ENCODE measurements around the gene FYCO1.

Gene FYCO1

GRCh38 chr3:46031747-46032146 lies 36.1 kb upstream of the FYCO1 start:
- TF ChIP-seq EZH2 (IDR thresholded peaks at IDR 0.05; ENCODE audit: borderline replicate concordance, low read depth, low read length, severe bottlenecking) (no peak), CTCF (IDR thresholded peaks at IDR 0.05; ENCODE audit: borderline replicate concordance, extremely low read depth, low read length, poor library complexity, severe bottlenecking) (no peak)
- no peaks in the 10 kb centered on the region for H3K79me2 ChIP-seq (ENCODE audit: insufficient read depth, low read length)
- H3K4me3 ChIP-seq (ENCODE audit: low read depth in 1 of 2, low read length in 2 of 2): no peak overlapping the region
- no peak overlapping the region for H3K27ac ChIP-seq (ENCODE audit: low read length)
- DNase-seq (no peak), ATAC-seq (ENCODE audit: insufficient read depth, low read depth) (no peak)
- H2AFZ ChIP-seq (ENCODE audit: low read depth, low read length): no peak overlapping the region
- H3K9me3 ChIP-seq (ENCODE audit: insufficient read depth, low read length, severe bottlenecking): peaks cover 44% of the 10 kb centered on the region
- no peak overlapping the region for H3K9ac ChIP-seq (ENCODE audit: low read depth, low read length)
- H3K36me3 ChIP-seq (ENCODE audit: insufficient read depth, low read length): peaks cover 6% of the 10 kb centered on the region; the same call in 1 of the 2 replicates
- H3K4me1 ChIP-seq (ENCODE audit: insufficient read depth, low read length): no peaks in the 10 kb centered on the region
- H4K20me1 ChIP-seq (ENCODE audit: insufficient read depth, low read length): no peaks in the 10 kb centered on the region
- H3K4me2 ChIP-seq (ENCODE audit: insufficient read depth, low read length): no peak overlapping the region
- H3K27me3 ChIP-seq (ENCODE audit: insufficient read depth, low read length, poor library complexity): no peaks in the 10 kb centered on the region

GRCh38 chr3:46031269-46031668 lies 35.6 kb upstream of the FYCO1 start:
- no peak overlapping the region for H3K4me3 ChIP-seq (ENCODE audit: low read depth in 1 of 2, low read length in 2 of 2)
- no peak overlapping the region for H3K27ac ChIP-seq (ENCODE audit: low read length)
- DNase-seq (no peak), ATAC-seq (ENCODE audit: insufficient read depth, low read depth) (no peak)
- no peak overlapping the region for H3K9ac ChIP-seq (ENCODE audit: low read depth, low read length)
- H3K27me3 ChIP-seq (ENCODE audit: insufficient read depth, low read length, poor library complexity): no peaks in the 10 kb centered on the region
- H3K36me3 ChIP-seq (ENCODE audit: insufficient read depth, low read length): peaks cover 6% of the 10 kb centered on the region; the same call in 1 of the 2 replicates
- H4K20me1 ChIP-seq (ENCODE audit: insufficient read depth, low read length): no peaks in the 10 kb centered on the region
- TF ChIP-seq CTCF (IDR thresholded peaks at IDR 0.05; ENCODE audit: borderline replicate concordance, extremely low read depth, low read length, poor library complexity, severe bottlenecking): no peak
- TF ChIP-seq EZH2 (IDR thresholded peaks at IDR 0.05; ENCODE audit: borderline replicate concordance, low read depth, low read length, severe bottlenecking): no peak
- H3K4me1 ChIP-seq (ENCODE audit: insufficient read depth, low read length): no peaks in the 10 kb centered on the region
- peaks cover 44% of the 10 kb centered on the region for H3K9me3 ChIP-seq (ENCODE audit: insufficient read depth, low read length, severe bottlenecking)
- no peak overlapping the region for H3K4me2 ChIP-seq (ENCODE audit: insufficient read depth, low read length)
- no peak overlapping the region for H2AFZ ChIP-seq (ENCODE audit: low read depth, low read length)
- no peaks in the 10 kb centered on the region for H3K79me2 ChIP-seq (ENCODE audit: insufficient read depth, low read length)

DNA sequence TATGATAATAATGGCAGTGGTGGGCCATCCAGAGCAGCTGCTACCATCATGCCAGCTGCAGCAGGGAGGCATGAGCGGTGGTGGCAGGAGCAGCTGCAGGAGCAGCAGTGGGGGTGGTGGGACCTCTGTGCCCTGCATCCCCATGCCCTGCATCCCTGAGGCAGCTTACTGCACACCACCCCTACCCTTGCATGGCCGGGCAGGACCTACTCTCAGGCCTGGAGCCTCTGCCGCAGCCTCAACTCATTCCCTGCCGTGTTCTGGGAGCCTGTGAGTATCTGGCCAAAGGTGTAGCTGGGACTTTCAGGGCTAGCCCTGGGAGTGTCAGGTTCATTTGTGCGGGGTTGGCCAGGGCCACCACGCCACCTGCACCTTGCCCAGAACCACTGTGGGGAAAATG lies 35.0 kb upstream of the FYCO1 start:
- H3K4me3 ChIP-seq (ENCODE audit: low read depth in 1 of 2, low read length in 2 of 2): no peak overlapping the region
- H3K79me2 ChIP-seq (ENCODE audit: insufficient read depth, low read length): no peaks in the 10 kb centered on the region
- H3K9me3 ChIP-seq (ENCODE audit: insufficient read depth, low read length, severe bottlenecking): peaks cover 44% of the 10 kb centered on the region
- no peak overlapping the region for H2AFZ ChIP-seq (ENCODE audit: low read depth, low read length)
- ATAC-seq (ENCODE audit: insufficient read depth, low read depth) (no peak), DNase-seq (no peak)
- H3K36me3 ChIP-seq (ENCODE audit: insufficient read depth, low read length): peaks cover 6% of the 10 kb centered on the region; the same call in 1 of the 2 replicates
- H3K27ac ChIP-seq (ENCODE audit: low read length): no peak overlapping the region
- H3K27me3 ChIP-seq (ENCODE audit: insufficient read depth, low read length, poor library complexity): no peaks in the 10 kb centered on the region
- no peaks in the 10 kb centered on the region for H4K20me1 ChIP-seq (ENCODE audit: insufficient read depth, low read length)
- no peaks in the 10 kb centered on the region for H3K4me1 ChIP-seq (ENCODE audit: insufficient read depth, low read length)
- TF ChIP-seq CTCF (IDR thresholded peaks at IDR 0.05; ENCODE audit: borderline replicate concordance, extremely low read depth, low read length, poor library complexity, severe bottlenecking): no peak
- no peak for TF ChIP-seq EZH2 (IDR thresholded peaks at IDR 0.05; ENCODE audit: borderline replicate concordance, low read depth, low read length, severe bottlenecking)
- H3K9ac ChIP-seq (ENCODE audit: low read depth, low read length): no peak overlapping the region
- H3K4me2 ChIP-seq (ENCODE audit: insufficient read depth, low read length): no peak overlapping the region

All from DND-41 (cell line).